ENCODE measurements around the gene DDX17.

DDX17 gene

GRCh38 chr22:38468443-38469305 lies 37.4 kb downstream of the DDX17 start:
- TF ChIP-seq CTCF (IDR thresholded peaks at IDR 0.05) = no peak

GRCh38 chr22:38467904-38468442 lies 38.1 kb downstream of the DDX17 start, which contains the start of gene KDELR3:
Gene KDELR3, plus strand, starts transcription at chr22:38468096. Its CDS starts 138 bp downstream, at chr22:38468234.
- no peak for TF ChIP-seq CTCF (IDR thresholded peaks at IDR 0.05)

GRCh38 chr22:38467438-38467903 lies 38.6 kb downstream of the DDX17 start:
- TF ChIP-seq CTCF (IDR thresholded peaks at IDR 0.05) = no peak

- TF ChIP-seq CTCF (IDR thresholded peaks at IDR 0.05) = no peak
These were observed 40.2 kb downstream of the DDX17 start for GRCh38 chr22:38465673-38466490.

GRCh38 chr22:38464992-38465672 lies 41.0 kb downstream of the DDX17 start:
- TF ChIP-seq CTCF (IDR thresholded peaks at IDR 0.05) = no peak

- TF ChIP-seq CTCF (IDR thresholded peaks at IDR 0.05) = no peak
These were observed 42.9 kb downstream of the DDX17 start for GRCh38 chr22:38462960-38463784.

Data from LNCAP (cell line).